HCEC 1CT (cell line): Measurements from ENCODE around the gene UBAC1.
A peak's percentile ranks its signal among the peaks of the same experiment; 100 is the strongest.

Experiments used
- DNase-seq: peaks from one replicate; pipeline ENCODE4 v3.0.0-alpha.2; 2017

The UBAC1 gene

GRCh38 chr9:135961277-135961715, at the start of gene UBAC1:
UBAC1 (minus strand) TSS chr9:135961373; CDS start chr9:135961162, 211 bp downstream.
- peak; percentile 95 for DNase-seq

GRCh38 chr9:136010615-136011361, 49.6 kb upstream of the UBAC1 start:
- DNase-seq: no peak

- no peak for DNase-seq
Measured at GRCh38 chr9:136010176-136010575, 49.0 kb upstream of the UBAC1 start.

- DNase-seq: no peak
Measured at GRCh38 chr9:136009516-136009915, 48.3 kb upstream of the UBAC1 start.

GRCh38 chr9:136008693-136008997, 47.5 kb upstream of the UBAC1 start:
- no peak for DNase-seq

- DNase-seq: peak; percentile 62
Measured at GRCh38 chr9:136007934-136008692, 46.9 kb upstream of the UBAC1 start.

- no peak for DNase-seq
Measured at GRCh38 chr9:136007276-136007933, 46.2 kb upstream of the UBAC1 start.

GRCh38 chr9:136006169-136006568, 45.0 kb upstream of the UBAC1 start:
- DNase-seq: no peak

- DNase-seq: no peak
Measured at GRCh38 chr9:136004712-136005111, 43.5 kb upstream of the UBAC1 start.

GRCh38 chr9:136004219-136004618, 43.0 kb upstream of the UBAC1 start:
- no peak for DNase-seq

- no peak for DNase-seq
Measured at GRCh38 chr9:136003411-136004218, 42.4 kb upstream of the UBAC1 start.

- no peak for DNase-seq
Measured at GRCh38 chr9:136002881-136003280, 41.7 kb upstream of the UBAC1 start.

- no peak for DNase-seq
Measured at GRCh38 chr9:136002215-136002614, 41.0 kb upstream of the UBAC1 start.

- DNase-seq: no peak
Measured at GRCh38 chr9:136001231-136001630, 40.1 kb upstream of the UBAC1 start.

GRCh38 chr9:135998410-135999071, 37.4 kb upstream of the UBAC1 start:
- DNase-seq: no peak

- DNase-seq: no peak
Measured at GRCh38 chr9:135998016-135998380, 36.8 kb upstream of the UBAC1 start.

- DNase-seq: no peak
Measured at GRCh38 chr9:135997090-135998015, 36.2 kb upstream of the UBAC1 start.

- DNase-seq: no peak
Measured at GRCh38 chr9:135995816-135996215, 34.6 kb upstream of the UBAC1 start.

- no peak for DNase-seq
Measured at GRCh38 chr9:135994501-135995192, 33.5 kb upstream of the UBAC1 start.

- no peak for DNase-seq
Measured at GRCh38 chr9:135993765-135994500, 32.8 kb upstream of the UBAC1 start.
